ENCODE data around the gene CCAR1. TPM values are rescaled to one million over a fixed set of nuclear protein-coding genes. Genes with fewer than 3 reads are reported as not detected.
"Not testable (repeated sequence)": the region's sequence is repeated elsewhere in the genome, so short reads cannot be mapped to it uniquely, and the experiment has no call there.

The CCAR1 gene
- 114 TPM for polyA plus RNA-seq (2013, experiment 1 of 4)
- 106 TPM for polyA plus RNA-seq (2013, experiment 2 of 4)
- polyA plus RNA-seq (2013, experiment 3 of 4): 79.2 TPM
- 93.0 TPM for polyA plus RNA-seq (2013, experiment 4 of 4)

GRCh38 chr10:68720793-68721672 is at the start of gene CCAR1:
Gene CCAR1 (plus strand): TSS chr10:68721239. CDS start chr10:68722505, 1,266 bp downstream.
- H3K27me3 ChIP-seq (ENCODE audit: control insufficient read depth, insufficient read depth, low read length, poor library complexity, severe bottlenecking): no peaks in the 10 kb centered on the region
- H3K36me3 ChIP-seq (ENCODE audit: control insufficient read depth, insufficient read depth, low read length): peaks cover 19% of the 10 kb centered on the region
- 0% methylated on average over 71 of the region's 72 CpGs for WGBS, 2 experiments
- peak within 1 kb of the TSS; percentile 84 for H3K27ac ChIP-seq (ENCODE audit: insufficient read depth, low read depth, low read length, poor library complexity, severe bottlenecking)
- H3K9me3 ChIP-seq (ENCODE audit: control insufficient read depth, low read length): no peaks in the 10 kb centered on the region
- H3K4me3 ChIP-seq (ENCODE audit: insufficient read depth, low read depth, low read length): peak within 1 kb of the TSS; percentile 92
- peaks cover 4% of the 10 kb centered on the region for H3K4me1 ChIP-seq (ENCODE audit: control insufficient read depth, insufficient read depth, low read length)

- WGBS, 2 experiments: 95 to 96% methylated on average over 3 of the region's 3 CpGs
- no peaks in the 10 kb centered on the region for H3K9me3 ChIP-seq (ENCODE audit: control insufficient read depth, low read length)
- H3K27me3 ChIP-seq (ENCODE audit: control insufficient read depth, insufficient read depth, low read length, poor library complexity, severe bottlenecking): no peaks in the 10 kb centered on the region
- no peaks in the 10 kb centered on the region for H3K4me1 ChIP-seq (ENCODE audit: control insufficient read depth, insufficient read depth, low read length)
- no peak overlapping the region for H3K27ac ChIP-seq (ENCODE audit: insufficient read depth, low read depth, low read length, poor library complexity, severe bottlenecking)
- H3K4me3 ChIP-seq (ENCODE audit: insufficient read depth, low read depth, low read length): no peak overlapping the region
- peaks cover 34% of the 10 kb centered on the region for H3K36me3 ChIP-seq (ENCODE audit: control insufficient read depth, insufficient read depth, low read length)
Measured at GRCh38 chr10:68684413-68684812, 36.6 kb upstream of the CCAR1 start.

GRCh38 chr10:68696018-68696417 is 25.0 kb upstream of the CCAR1 start:
- H3K27me3 ChIP-seq (ENCODE audit: control insufficient read depth, insufficient read depth, low read length, poor library complexity, severe bottlenecking): no peaks in the 10 kb centered on the region
- 94 to 100% methylated on average over 1 of the region's 1 CpG for WGBS, 2 experiments
- peaks cover 11% of the 10 kb centered on the region for H3K36me3 ChIP-seq (ENCODE audit: control insufficient read depth, insufficient read depth, low read length)
- no peak overlapping the region for H3K27ac ChIP-seq (ENCODE audit: insufficient read depth, low read depth, low read length, poor library complexity, severe bottlenecking)
- no peak overlapping the region for H3K4me3 ChIP-seq (ENCODE audit: insufficient read depth, low read depth, low read length)
- H3K4me1 ChIP-seq (ENCODE audit: control insufficient read depth, insufficient read depth, low read length): no peaks in the 10 kb centered on the region
- H3K9me3 ChIP-seq (ENCODE audit: control insufficient read depth, low read length): no peaks in the 10 kb centered on the region

- 93 to 98% methylated on average over 1 of the region's 1 CpG for WGBS, 2 experiments
- Histone ChIP-seq H3K9me3 (ENCODE audit: control insufficient read depth, low read length) (no peaks in the 10 kb centered on the region), H3K4me3 (ENCODE audit: insufficient read depth, low read depth, low read length) (no peak overlapping the region), H3K36me3 (ENCODE audit: control insufficient read depth, insufficient read depth, low read length) (peaks cover under 1% of the 10 kb centered on the region), H3K27ac (ENCODE audit: insufficient read depth, low read depth, low read length, poor library complexity, severe bottlenecking) (no peak overlapping the region), H3K27me3 (ENCODE audit: control insufficient read depth, insufficient read depth, low read length, poor library complexity, severe bottlenecking) (no peaks in the 10 kb centered on the region), H3K4me1 (ENCODE audit: control insufficient read depth, insufficient read depth, low read length) (no peaks in the 10 kb centered on the region)
Measured at GRCh38 chr10:68697106-68697505, 23.9 kb upstream of the CCAR1 start.

GRCh38 chr10:68700197-68700596 is 20.8 kb upstream of the CCAR1 start:
- Histone ChIP-seq H3K27me3 (ENCODE audit: control insufficient read depth, insufficient read depth, low read length, poor library complexity, severe bottlenecking) (no peaks in the 10 kb centered on the region), H3K4me1 (ENCODE audit: control insufficient read depth, insufficient read depth, low read length) (no peaks in the 10 kb centered on the region), H3K9me3 (ENCODE audit: control insufficient read depth, low read length) (no peaks in the 10 kb centered on the region), H3K4me3 (ENCODE audit: insufficient read depth, low read depth, low read length) (no peak overlapping the region), H3K36me3 (ENCODE audit: control insufficient read depth, insufficient read depth, low read length) (no peaks in the 10 kb centered on the region), H3K27ac (ENCODE audit: insufficient read depth, low read depth, low read length, poor library complexity, severe bottlenecking) (no peak overlapping the region)
- WGBS, 2 experiments: 80% methylated on average over 1 of the region's 1 CpG; no CpG with 5 or more reads in 1 of the 2 experiments

GRCh38 chr10:68705548-68705947 is 15.5 kb upstream of the CCAR1 start:
- Histone ChIP-seq H3K9me3 (ENCODE audit: control insufficient read depth, low read length) (no peaks in the 10 kb centered on the region), H3K36me3 (ENCODE audit: control insufficient read depth, insufficient read depth, low read length) (no peaks in the 10 kb centered on the region), H3K4me3 (ENCODE audit: insufficient read depth, low read depth, low read length) (no peak overlapping the region), H3K27me3 (ENCODE audit: control insufficient read depth, insufficient read depth, low read length, poor library complexity, severe bottlenecking) (no peaks in the 10 kb centered on the region), H3K27ac (ENCODE audit: insufficient read depth, low read depth, low read length, poor library complexity, severe bottlenecking) (no peak overlapping the region), H3K4me1 (ENCODE audit: control insufficient read depth, insufficient read depth, low read length) (no peaks in the 10 kb centered on the region)
- 94 to 100% methylated on average over 1 of the region's 1 CpG for WGBS, 2 experiments

- H3K4me1 ChIP-seq (ENCODE audit: control insufficient read depth, insufficient read depth, low read length); H3K4me3 ChIP-seq (ENCODE audit: insufficient read depth, low read depth, low read length); H3K36me3 ChIP-seq (ENCODE audit: control insufficient read depth, insufficient read depth, low read length); H3K9me3 ChIP-seq (ENCODE audit: control insufficient read depth, low read length); H3K27ac ChIP-seq (ENCODE audit: insufficient read depth, low read depth, low read length, poor library complexity, severe bottlenecking); H3K27me3 ChIP-seq (ENCODE audit: control insufficient read depth, insufficient read depth, low read length, poor library complexity, severe bottlenecking): not testable (repeated sequence)
- WGBS, 2 experiments: 94 to 96% methylated on average over 5 of the region's 5 CpGs
Measured at GRCh38 chr10:68708987-68709386, 12.1 kb upstream of the CCAR1 start.

- H3K27me3 ChIP-seq (ENCODE audit: control insufficient read depth, insufficient read depth, low read length, poor library complexity, severe bottlenecking); H3K27ac ChIP-seq (ENCODE audit: insufficient read depth, low read depth, low read length, poor library complexity, severe bottlenecking); H3K4me3 ChIP-seq (ENCODE audit: insufficient read depth, low read depth, low read length); H3K4me1 ChIP-seq (ENCODE audit: control insufficient read depth, insufficient read depth, low read length); H3K9me3 ChIP-seq (ENCODE audit: control insufficient read depth, low read length); H3K36me3 ChIP-seq (ENCODE audit: control insufficient read depth, insufficient read depth, low read length): not testable (repeated sequence)
- 88 to 92% methylated on average over 9 to 10 of the region's 13 CpGs for WGBS, 2 experiments
Measured at GRCh38 chr10:68713065-68713464, 8.0 kb upstream of the CCAR1 start.

- no peaks in the 10 kb centered on the region for H3K27me3 ChIP-seq (ENCODE audit: control insufficient read depth, insufficient read depth, low read length, poor library complexity, severe bottlenecking)
- H3K27ac ChIP-seq (ENCODE audit: insufficient read depth, low read depth, low read length, poor library complexity, severe bottlenecking): no peak overlapping the region
- peaks cover 2% of the 10 kb centered on the region for H3K4me1 ChIP-seq (ENCODE audit: control insufficient read depth, insufficient read depth, low read length)
- no peak overlapping the region for H3K4me3 ChIP-seq (ENCODE audit: insufficient read depth, low read depth, low read length)
- H3K36me3 ChIP-seq (ENCODE audit: control insufficient read depth, insufficient read depth, low read length): no peaks in the 10 kb centered on the region
- no peaks in the 10 kb centered on the region for H3K9me3 ChIP-seq (ENCODE audit: control insufficient read depth, low read length)
- 83 to 86% methylated on average over 3 of the region's 3 CpGs for WGBS, 2 experiments
Measured at GRCh38 chr10:68717435-68717834, 3.6 kb upstream of the CCAR1 start.

GRCh38 chr10:68721673-68722335 is 765 bp downstream of the CCAR1 start:
- H3K9me3 ChIP-seq (ENCODE audit: control insufficient read depth, low read length): no peaks in the 10 kb centered on the region
- peak overlapping the region; percentile 92 for H3K4me3 ChIP-seq (ENCODE audit: insufficient read depth, low read depth, low read length)
- peaks cover 23% of the 10 kb centered on the region for H3K36me3 ChIP-seq (ENCODE audit: control insufficient read depth, insufficient read depth, low read length)
- no peaks in the 10 kb centered on the region for H3K27me3 ChIP-seq (ENCODE audit: control insufficient read depth, insufficient read depth, low read length, poor library complexity, severe bottlenecking)
- peaks cover 4% of the 10 kb centered on the region for H3K4me1 ChIP-seq (ENCODE audit: control insufficient read depth, insufficient read depth, low read length)
- H3K27ac ChIP-seq (ENCODE audit: insufficient read depth, low read depth, low read length, poor library complexity, severe bottlenecking): peak overlapping the region; percentile 84
- 0 to 1% methylated on average over 24 to 27 of the region's 27 CpGs for WGBS, 2 experiments
